Kidney epithelial cell (primary cell): ENCODE data around the gene FGFR1OP2. TPM values are rescaled to one million over a fixed set of nuclear protein-coding genes. Genes with fewer than 3 reads are reported as not detected.
"Not testable (repeated sequence)": the region's sequence is repeated elsewhere in the genome, so short reads cannot be mapped to it uniquely, and the experiment has no call there.

Source experiments
- DNase-seq: peaks from one replicate; pipeline ENCODE4 v3.0.0-alpha.2; 2010; ENCODE audit warnings: low read depth
- H3K27me3 ChIP-seq: 2 replicates; pipeline ENCODE4 v1.6.0; 2011; ENCODE audit warnings: low read length; ENCODE audit not compliant: control insufficient read depth, insufficient read depth
- H3K36me3 ChIP-seq: 2 replicates; pipeline ENCODE4 v1.5.1; 2011; ENCODE audit warnings: low read length; ENCODE audit not compliant: control insufficient read depth, insufficient read depth
- H3K4me3 ChIP-seq: 2 replicates; pipeline ENCODE4 v1.5.1; 2011; ENCODE audit warnings: low read depth, mild to moderate bottlenecking, control low read depth, low read length
- CTCF ChIP-seq: IDR thresholded peaks from 2 replicates; pipeline ENCODE4 v1.5.1; 2011; ENCODE audit warnings: mild to moderate bottlenecking, moderate library complexity, low read length, control low read depth, inconsistent platforms; ENCODE audit not compliant: insufficient read depth, poor library complexity, severe bottlenecking
- total RNA-seq: library from RNA; depleted of rRNA; stranded (reverse); fragments of >200 nt; gene quantifications from 2 replicates; pipeline ENCODE4 v1.2.3, GENCODE V29; 2015

Gene FGFR1OP2
- 27.6 and 38.7 TPM in 2 replicates for total RNA-seq

GRCh38 chr12:26937863-26938700 is at the start of gene FGFR1OP2, which contains the start of gene INTS13:
Gene FGFR1OP2, plus strand, starts transcription at chr12:26938470. Its CDS starts 15,689 bp downstream, at chr12:26954159.
Gene INTS13, minus strand, starts transcription at chr12:26937981. Its CDS starts 1,178 bp downstream, at chr12:26936803.
- DNase-seq: peak; percentile 88
- Histone ChIP-seq H3K36me3 (no peaks in the 10 kb centered on the region), H3K27me3 (no peaks in the 10 kb centered on the region), H3K4me3 (peak within 1 kb of the TSS; percentile 94)
- TF ChIP-seq CTCF: no peak

- TF ChIP-seq CTCF: no peak
- Histone ChIP-seq H3K4me3 (no peak overlapping the region), H3K36me3 (no peaks in the 10 kb centered on the region), H3K27me3 (no peaks in the 10 kb centered on the region)
- no peak for DNase-seq
These were observed 47.5 kb upstream of the FGFR1OP2 start for GRCh38 chr12:26890784-26891183.

- H3K27me3 ChIP-seq: no peaks in the 10 kb centered on the region
- no peak overlapping the region for H3K4me3 ChIP-seq
- no peak for TF ChIP-seq CTCF
- no peaks in the 10 kb centered on the region for H3K36me3 ChIP-seq
- DNase-seq: no peak
These were observed 46.6 kb upstream of the FGFR1OP2 start for GRCh38 chr12:26891704-26892103.

GRCh38 chr12:26895672-26896071 is 42.6 kb upstream of the FGFR1OP2 start:
- H3K27me3 ChIP-seq: no peaks in the 10 kb centered on the region
- no peak for TF ChIP-seq CTCF
- DNase-seq: no peak
- H3K4me3 ChIP-seq: no peak overlapping the region
- H3K36me3 ChIP-seq: no peaks in the 10 kb centered on the region

GRCh38 chr12:26896913-26897312 is 41.4 kb upstream of the FGFR1OP2 start:
- Histone ChIP-seq H3K27me3 (no peaks in the 10 kb centered on the region), H3K4me3 (no peak overlapping the region), H3K36me3 (no peaks in the 10 kb centered on the region)
- no peak for DNase-seq
- no peak for TF ChIP-seq CTCF

- H3K36me3 ChIP-seq, H3K27me3 ChIP-seq, H3K4me3 ChIP-seq, DNase-seq: not testable (repeated sequence)
These were observed 34.9 kb upstream of the FGFR1OP2 start for GRCh38 chr12:26903396-26903795.
